A673 (cell line): ENCODE measurements around the gene IPO13.

Experiments used
- CTCF ChIP-seq: fragments of 300-800, 200-600 bp; sonication (generic); conservative IDR thresholded peaks from 2 replicates; pipeline ENCODE4 v1.5.1; 2017; ENCODE audit warnings: low read depth, mild to moderate bottlenecking, antibody characterized with exemption, low read length, moderate library complexity, mixed read lengths
- EZH2 ChIP-seq: fragments of 200-600 bp; sonication (generic); IDR thresholded peaks from 2 replicates; pipeline ENCODE4 v1.6.1; 2017; ENCODE audit warnings: borderline replicate concordance, low read depth, mild to moderate bottlenecking, mixed read lengths, antibody characterized with exemption, low read length; ENCODE audit not compliant: poor library complexity, severe bottlenecking

GRCh38 chr1:43969416-43969745, 22.6 kb downstream of the IPO13 start:
- TF ChIP-seq CTCF: no peak
- no peak for TF ChIP-seq EZH2
